Panc1 (cell line): Measurements from ENCODE around the gene RB1. TPM values are rescaled to one million over a fixed set of nuclear protein-coding genes. Genes with fewer than 3 reads are reported as not detected.

Source experiments
- ATAC-seq: fragments of 200-7000 bp; cut with Tn5 transposase; 2 replicates; pipeline ENCODE4 v1.9.1; 2020; ENCODE audit warnings: mild to moderate bottlenecking, moderate library complexity
- BruUV-seq: library from RNA; stranded (reverse); fragments of 400-500 nt; replicated peaks from 2 replicates; lab custom pipeline; 2021; lab: Mats Ljungman, UMichigan
- CTCF ChIA-PET: fragments of 300-600 bp; sonication (Branson Sonifier 250); formaldehyde crosslinking; loops from one replicate; lab custom pipeline; 2022; ENCODE audit warnings: antibody characterized with exemption; lab: Charles Lee
- POLR2A ChIA-PET: fragments of 300-600 bp; sonication (Branson Sonifier 250); formaldehyde crosslinking; loops from one replicate; lab custom pipeline; 2022; ENCODE audit warnings: antibody characterized with exemption; lab: Charles Lee
- DNase-seq: peaks from one replicate; pipeline ENCODE4 v3.0.0-alpha.2; 2010; ENCODE audit warnings: low read depth, low spot score
- H3K27ac ChIP-seq: 2 replicates; pipeline ENCODE4 v1.5.1; 2011; ENCODE audit warnings: mild to moderate bottlenecking, low read length, inconsistent platforms
- H3K27me3 ChIP-seq: fragments of 200-500 bp; sonication (Bioruptor generic); 2 replicates; pipeline ENCODE4 v1.6.0; 2014; ENCODE audit warnings: low read length, inconsistent platforms; ENCODE audit not compliant: control insufficient read depth, insufficient read depth
- H3K36me3 ChIP-seq: fragments of 200-500 bp; sonication (Bioruptor generic); 2 replicates; pipeline ENCODE4 v1.5.1; 2014; ENCODE audit warnings: inconsistent platforms, mild to moderate bottlenecking, low read length, moderate library complexity; ENCODE audit not compliant: control insufficient read depth, insufficient read depth
- H3K4me1 ChIP-seq: 2 replicates; pipeline ENCODE4 v1.5.1; 2011; ENCODE audit warnings: inconsistent platforms, mild to moderate bottlenecking, low read length, moderate library complexity; ENCODE audit not compliant: control insufficient read depth, insufficient read depth
- H3K4me3 ChIP-seq, 2 experiments: 2 replicates each; pipeline ENCODE4 v1.5.1; 2011 to 2012; ENCODE audit warnings: low read depth in 2 of 2, low read length in 2 of 2, mild to moderate bottlenecking in 2 of 2, inconsistent platforms in 1 of 2, moderate library complexity in 1 of 2
- H3K9me3 ChIP-seq: fragments of 200-500 bp; sonication (Bioruptor generic); 2 replicates; pipeline ENCODE4 v1.5.1; 2014; ENCODE audit warnings: low read depth, mild to moderate bottlenecking, inconsistent platforms, low read length, moderate library complexity; ENCODE audit not compliant: control insufficient read depth, insufficient read depth
- POLR2AphosphoS5 ChIP-seq: IDR thresholded peaks from 2 replicates; pipeline ENCODE4 v1.6.1; 2012; ENCODE audit warnings: mild to moderate bottlenecking, low read depth, low read length, moderate library complexity
- SIN3A ChIP-seq: IDR thresholded peaks from 2 replicates; pipeline ENCODE4 v1.6.1; 2012; ENCODE audit warnings: low read depth, mild to moderate bottlenecking, low read length, moderate library complexity, borderline replicate concordance; ENCODE audit not compliant: insufficient read depth
- TCF7L2 ChIP-seq: IDR thresholded peaks from 2 replicates; pipeline ENCODE4 v1.6.1; 2011; ENCODE audit warnings: mild to moderate bottlenecking, low read depth, low read length, inconsistent platforms
- in situ Hi-C: cut with HindIII; loops from 2 replicates; pipeline ENCODE4 v1.10.0; 2016; ENCODE audit warnings: low sequenced_read_pairs, low pct_unique_long_range_greater_than_20kb
- intact Hi-C: fragments of 100-400 bp; cut with micrococcal nuclease; formaldehyde crosslinking; loops from one replicate; pipeline ENCODE4 v1.10.0; 2022; ENCODE audit not compliant: unreplicated experiment
- total RNA-seq: library from RNA; stranded (reverse); gene quantifications from one replicate; pipeline ENCODE4 v1.2.1, GENCODE V29; 2021; ENCODE audit not compliant: unreplicated experiment
- TF ChIP-seq, protein P1 (sequence below), 2 experiments: IDR thresholded peaks; 2 replicates each; pipeline ENCODE4 v1.6.1; 2011 to 2012; ENCODE audit warnings: low read depth in 2 of 2, control low read depth in 1 of 2, low read length in 1 of 2, mild to moderate bottlenecking in 1 of 2, moderate library complexity in 1 of 2; ENCODE audit not compliant: insufficient read depth in 1 of 2
- TF ChIP-seq, protein P2 (sequence below): fragments of 450-650 bp; IDR thresholded peaks from 2 replicates; pipeline ENCODE4 v1.5.1; 2017; ENCODE audit warnings: mild to moderate bottlenecking

RB1 gene
- total RNA-seq, 1 experiment from 2014 or later, result 36.0 TPM

DNA sequence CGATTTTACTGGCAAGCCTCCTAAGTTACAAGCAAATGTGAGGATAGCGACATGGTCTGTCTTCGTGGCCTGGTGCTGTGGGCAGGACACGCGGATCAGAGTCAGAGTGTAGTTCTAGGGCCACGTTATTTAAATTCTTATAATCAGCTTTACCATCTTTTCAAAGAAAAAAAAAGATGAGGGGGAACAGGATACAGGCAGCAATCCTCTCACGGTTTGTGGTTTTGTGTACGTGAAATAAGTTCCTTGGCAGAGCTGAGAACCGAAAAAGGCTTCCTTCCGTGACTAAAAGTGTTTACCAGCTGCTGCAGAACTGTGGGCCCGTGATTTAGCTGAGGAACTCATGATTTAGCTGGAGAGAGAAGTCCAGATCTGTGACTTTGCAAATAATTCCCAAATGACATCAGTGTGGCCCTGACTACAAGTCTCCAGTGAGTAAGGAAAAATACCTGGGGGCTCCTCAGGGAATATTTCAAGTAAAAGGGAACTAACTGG is 202.1 kb downstream of the RB1 start:
- H3K36me3 ChIP-seq, result no peaks in the 10 kb centered on the region
- no peaks in the 10 kb centered on the region for H3K4me1 ChIP-seq
- TF ChIP-seq SIN3A (no peak), POLR2AphosphoS5 (no peak), TCF7L2 (no peak)
- TF ChIP-seq, protein P1, sequence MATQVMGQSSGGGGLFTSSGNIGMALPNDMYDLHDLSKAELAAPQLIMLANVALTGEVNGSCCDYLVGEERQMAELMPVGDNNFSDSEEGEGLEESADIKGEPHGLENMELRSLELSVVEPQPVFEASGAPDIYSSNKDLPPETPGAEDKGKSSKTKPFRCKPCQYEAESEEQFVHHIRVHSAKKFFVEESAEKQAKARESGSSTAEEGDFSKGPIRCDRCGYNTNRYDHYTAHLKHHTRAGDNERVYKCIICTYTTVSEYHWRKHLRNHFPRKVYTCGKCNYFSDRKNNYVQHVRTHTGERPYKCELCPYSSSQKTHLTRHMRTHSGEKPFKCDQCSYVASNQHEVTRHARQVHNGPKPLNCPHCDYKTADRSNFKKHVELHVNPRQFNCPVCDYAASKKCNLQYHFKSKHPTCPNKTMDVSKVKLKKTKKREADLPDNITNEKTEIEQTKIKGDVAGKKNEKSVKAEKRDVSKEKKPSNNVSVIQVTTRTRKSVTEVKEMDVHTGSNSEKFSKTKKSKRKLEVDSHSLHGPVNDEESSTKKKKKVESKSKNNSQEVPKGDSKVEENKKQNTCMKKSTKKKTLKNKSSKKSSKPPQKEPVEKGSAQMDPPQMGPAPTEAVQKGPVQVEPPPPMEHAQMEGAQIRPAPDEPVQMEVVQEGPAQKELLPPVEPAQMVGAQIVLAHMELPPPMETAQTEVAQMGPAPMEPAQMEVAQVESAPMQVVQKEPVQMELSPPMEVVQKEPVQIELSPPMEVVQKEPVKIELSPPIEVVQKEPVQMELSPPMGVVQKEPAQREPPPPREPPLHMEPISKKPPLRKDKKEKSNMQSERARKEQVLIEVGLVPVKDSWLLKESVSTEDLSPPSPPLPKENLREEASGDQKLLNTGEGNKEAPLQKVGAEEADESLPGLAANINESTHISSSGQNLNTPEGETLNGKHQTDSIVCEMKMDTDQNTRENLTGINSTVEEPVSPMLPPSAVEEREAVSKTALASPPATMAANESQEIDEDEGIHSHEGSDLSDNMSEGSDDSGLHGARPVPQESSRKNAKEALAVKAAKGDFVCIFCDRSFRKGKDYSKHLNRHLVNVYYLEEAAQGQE (IDR thresholded peaks at IDR 0.05; ENCODE audit: insufficient read depth in 1 of 2, low read depth in 2 of 2, low read length in 1 of 2), result no peak
- TF ChIP-seq, protein P2, sequence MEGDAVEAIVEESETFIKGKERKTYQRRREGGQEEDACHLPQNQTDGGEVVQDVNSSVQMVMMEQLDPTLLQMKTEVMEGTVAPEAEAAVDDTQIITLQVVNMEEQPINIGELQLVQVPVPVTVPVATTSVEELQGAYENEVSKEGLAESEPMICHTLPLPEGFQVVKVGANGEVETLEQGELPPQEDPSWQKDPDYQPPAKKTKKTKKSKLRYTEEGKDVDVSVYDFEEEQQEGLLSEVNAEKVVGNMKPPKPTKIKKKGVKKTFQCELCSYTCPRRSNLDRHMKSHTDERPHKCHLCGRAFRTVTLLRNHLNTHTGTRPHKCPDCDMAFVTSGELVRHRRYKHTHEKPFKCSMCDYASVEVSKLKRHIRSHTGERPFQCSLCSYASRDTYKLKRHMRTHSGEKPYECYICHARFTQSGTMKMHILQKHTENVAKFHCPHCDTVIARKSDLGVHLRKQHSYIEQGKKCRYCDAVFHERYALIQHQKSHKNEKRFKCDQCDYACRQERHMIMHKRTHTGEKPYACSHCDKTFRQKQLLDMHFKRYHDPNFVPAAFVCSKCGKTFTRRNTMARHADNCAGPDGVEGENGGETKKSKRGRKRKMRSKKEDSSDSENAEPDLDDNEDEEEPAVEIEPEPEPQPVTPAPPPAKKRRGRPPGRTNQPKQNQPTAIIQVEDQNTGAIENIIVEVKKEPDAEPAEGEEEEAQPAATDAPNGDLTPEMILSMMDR, result no peak
- no peak overlapping the region for H3K4me3 ChIP-seq
- H3K27ac ChIP-seq, result no peak overlapping the region
- no peaks in the 10 kb centered on the region for H3K9me3 ChIP-seq
- BruUV-seq, result no TSS peak
- in situ Hi-C loops, result no loop called here
- ChIA-PET POLR2A (no interaction called here), CTCF (no interaction called here)
- DNase-seq (no peak), ATAC-seq (no peak)
- H3K27me3 ChIP-seq, result no peaks in the 10 kb centered on the region
- intact Hi-C loops, result no loop called here

DNA sequence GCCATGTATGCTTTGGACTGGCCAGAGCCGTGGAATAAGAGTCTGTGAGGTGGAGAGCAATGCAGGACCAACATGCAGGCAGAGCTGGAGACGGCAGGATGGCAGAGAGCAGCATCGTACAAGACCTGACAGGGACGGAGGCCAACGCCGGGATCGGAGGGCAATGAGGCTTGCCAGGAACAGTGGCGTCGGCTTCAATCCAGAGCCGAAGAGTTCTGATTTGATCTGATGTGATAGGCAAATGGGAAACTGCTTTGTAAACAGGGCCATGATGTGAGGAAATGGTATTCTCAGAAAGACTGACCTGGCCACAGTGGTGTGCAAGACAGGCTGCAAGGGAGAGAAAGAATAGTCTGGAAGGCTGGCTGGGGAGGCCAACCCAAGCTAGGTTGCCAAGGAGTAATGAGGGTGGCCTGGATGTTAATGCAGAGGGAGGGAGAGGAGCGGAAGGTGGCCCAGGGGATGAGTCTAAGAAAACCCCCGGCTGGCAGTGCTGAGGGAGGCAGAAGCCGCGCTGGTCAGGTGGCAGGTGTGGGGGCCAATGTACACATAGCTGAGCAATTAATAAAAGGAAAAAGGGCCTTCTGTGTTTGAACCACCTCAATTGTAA is 202.6 kb downstream of the RB1 start:
- H3K36me3 ChIP-seq, result no peaks in the 10 kb centered on the region
- TF ChIP-seq TCF7L2 (no peak), POLR2AphosphoS5 (no peak), SIN3A (no peak)
- TF ChIP-seq, protein P2, result no peak
- TF ChIP-seq, protein P1 (IDR thresholded peaks at IDR 0.05; ENCODE audit: insufficient read depth in 1 of 2, low read depth in 2 of 2, low read length in 1 of 2), result no peak
- BruUV-seq, result no TSS peak
- H3K4me1 ChIP-seq, result no peaks in the 10 kb centered on the region
- intact Hi-C loops, result no loop called here
- POLR2A ChIA-PET, result no interaction called here
- H3K9me3 ChIP-seq, result no peaks in the 10 kb centered on the region
- ATAC-seq (no peak), DNase-seq (no peak)
- CTCF ChIA-PET, result no interaction called here
- H3K4me3 ChIP-seq, result no peak overlapping the region
- H3K27me3 ChIP-seq, result no peaks in the 10 kb centered on the region
- no peak overlapping the region for H3K27ac ChIP-seq
- in situ Hi-C loops, result no loop called here
